Neural progenitor cell (in vitro differentiated cells): ENCODE measurements around the gene BOD1L1. TPM values are rescaled to one million over a fixed set of nuclear protein-coding genes. Genes with fewer than 3 reads are reported as not detected.
"Not testable (repeated sequence)": the region's sequence is repeated elsewhere in the genome, so short reads cannot be mapped to it uniquely, and the experiment has no call there.

Source experiments
- DNase-seq: peaks from one replicate; pipeline ENCODE4 v3.0.0-alpha.2; 2016; ENCODE audit warnings: low spot score
- H2AFZ ChIP-seq: fragments of 200-600 bp; sonication (generic); replicated peaks from 2 replicates; pipeline ENCODE4 v1.6.1; 2016; ENCODE audit warnings: antibody characterized with exemption
- H3F3A ChIP-seq: fragments of 200-600 bp; sonication (generic); 2 replicates; pipeline ENCODE4 v1.6.1; 2016; ENCODE audit warnings: antibody characterized with exemption, low read depth
- H3K27ac ChIP-seq: fragments of 200-600 bp; sonication (generic); 2 replicates; pipeline ENCODE4 v1.5.1; 2016; ENCODE audit warnings: mild to moderate bottlenecking
- H3K27me3 ChIP-seq: fragments of 200-600 bp; sonication (generic); 2 replicates; pipeline ENCODE4 v1.6.1; 2016; ENCODE audit warnings: mild to moderate bottlenecking, moderate library complexity
- H3K36me3 ChIP-seq: fragments of 200-600 bp; sonication (generic); 2 replicates; pipeline ENCODE4 v1.5.1; 2016
- H3K4me1 ChIP-seq: fragments of 200-600 bp; sonication (generic); 2 replicates; pipeline ENCODE4 v1.6.1; 2016; ENCODE audit warnings: mixed run types
- H3K4me2 ChIP-seq: fragments of 200-600 bp; sonication (generic); 2 replicates; pipeline ENCODE4 v1.6.1; 2016
- H3K4me3 ChIP-seq: fragments of 200-600 bp; sonication (generic); 2 replicates; pipeline ENCODE4 v1.5.1; 2016
- H3K79me2 ChIP-seq: fragments of 200-600 bp; sonication (generic); 2 replicates; pipeline ENCODE4 v1.6.1; 2016; ENCODE audit warnings: low read depth
- H3K9ac ChIP-seq: fragments of 200-600 bp; sonication (generic); 2 replicates; pipeline ENCODE4 v1.6.1; 2016
- H3K9me3 ChIP-seq: fragments of 200-600 bp; sonication (generic); 2 replicates; pipeline ENCODE4 v1.5.1; 2016; ENCODE audit warnings: low read depth
- H4K20me1 ChIP-seq: fragments of 200-600 bp; sonication (generic); 2 replicates; pipeline ENCODE4 v1.6.1; 2016; ENCODE audit warnings: low read depth
- H3K27ac Mint-ChIP-seq: 3 replicates; pipeline ENCODE4 v1.8.0; 2021; ENCODE audit warnings: mixed read lengths
- H3K27me3 Mint-ChIP-seq: 2 replicates; pipeline ENCODE4 v1.8.0; 2022; ENCODE audit warnings: low read depth, mild to moderate bottlenecking, inconsistent platforms, moderate library complexity, mixed read lengths; ENCODE audit not compliant: insufficient read depth
- H3K36me3 Mint-ChIP-seq: 3 replicates; pipeline ENCODE4 v1.8.0; 2021; ENCODE audit warnings: mixed read lengths
- H3K4me1 Mint-ChIP-seq: 3 replicates; pipeline ENCODE4 v1.8.0; 2021; ENCODE audit warnings: mixed read lengths
- H3K4me3 Mint-ChIP-seq: 3 replicates; pipeline ENCODE4 v1.8.0; 2021; ENCODE audit warnings: mild to moderate bottlenecking, moderate library complexity, mixed read lengths
- H3K9me3 Mint-ChIP-seq: 3 replicates; pipeline ENCODE4 v1.8.0; 2020; ENCODE audit warnings: mixed read lengths
- CTCF ChIP-seq: fragments of 200-600 bp; sonication (generic); IDR thresholded peaks from 2 replicates; pipeline ENCODE4 v1.5.1; 2017; ENCODE audit warnings: antibody characterized with exemption, mild to moderate bottlenecking
- EZH2 ChIP-seq: fragments of 200-600 bp; sonication (generic); IDR thresholded peaks from 2 replicates; pipeline ENCODE4 v1.6.1; 2017; ENCODE audit warnings: antibody characterized with exemption, mild to moderate bottlenecking, moderate library complexity
- EZH2phosphoT487 ChIP-seq: fragments of 200-600 bp; sonication (generic); IDR thresholded peaks from 2 replicates; pipeline ENCODE4 v1.6.1; 2017; ENCODE audit warnings: antibody characterized with exemption
- total RNA-seq: library from RNA; depleted of rRNA; stranded (reverse); fragments of >200 nt; gene quantifications from 2 replicates; pipeline ENCODE4 v1.2.3, GENCODE V29; 2015; ENCODE audit warnings: low replicate concordance

The BOD1L1 gene
- total RNA-seq, 1 donor from 2014 or later, result 32.5 TPM

DNA sequence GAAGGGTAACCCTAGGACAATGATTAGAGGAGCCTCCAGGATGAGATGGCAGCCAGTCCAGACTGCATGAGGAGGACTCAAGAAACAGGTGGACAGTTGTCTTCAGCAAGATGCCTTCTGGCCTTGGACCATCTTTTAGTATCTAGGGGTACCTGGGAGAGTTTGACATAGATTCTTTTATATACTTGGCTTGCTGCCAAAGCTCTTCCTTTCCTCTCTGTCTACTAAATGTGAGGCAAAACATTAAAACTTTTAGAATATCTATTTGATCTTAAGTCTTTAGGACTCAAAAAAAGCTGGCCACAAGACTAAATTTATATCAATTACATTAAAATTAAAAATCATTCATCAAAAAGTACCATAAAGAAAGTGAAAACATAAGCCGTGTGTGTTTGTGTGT lies 64.6 kb downstream of the BOD1L1 start:
- H3K27me3 ChIP-seq, result no peaks in the 10 kb centered on the region
- H3K9ac ChIP-seq, result no peak overlapping the region
- Mint-ChIP-seq H3K4me3 (no peak overlapping the region), H3K27me3 (no peaks in the 10 kb centered on the region), H3K36me3 (peaks cover 6% of the 10 kb centered on the region), H3K9me3 (no peaks in the 10 kb centered on the region), H3K4me1 (no peaks in the 10 kb centered on the region), H3K27ac (no peak overlapping the region)
- no peak for TF ChIP-seq EZH2
- no peak for TF ChIP-seq CTCF
- no peak for TF ChIP-seq EZH2phosphoT487
- no peaks in the 10 kb centered on the region for H3F3A ChIP-seq
- no peaks in the 10 kb centered on the region for H3K36me3 ChIP-seq
- no peaks in the 10 kb centered on the region for H4K20me1 ChIP-seq
- H2AFZ ChIP-seq, result no peak overlapping the region
- no peak overlapping the region for H3K27ac ChIP-seq
- H3K4me1 ChIP-seq, result no peaks in the 10 kb centered on the region
- no peaks in the 10 kb centered on the region for H3K79me2 ChIP-seq
- H3K4me3 ChIP-seq, result no peak overlapping the region
- no peaks in the 10 kb centered on the region for H3K9me3 ChIP-seq
- DNase-seq, result no peak
- no peak overlapping the region for H3K4me2 ChIP-seq

- H3K27ac ChIP-seq, result no peak overlapping the region
- H3K4me2 ChIP-seq, result no peak overlapping the region
- no peaks in the 10 kb centered on the region for H3F3A ChIP-seq
- H3K9ac ChIP-seq, result no peak overlapping the region
- Mint-ChIP-seq H3K4me1 (no peaks in the 10 kb centered on the region), H3K36me3 (peaks cover 2% of the 10 kb centered on the region), H3K9me3 (no peaks in the 10 kb centered on the region), H3K27ac (no peak overlapping the region), H3K27me3 (no peaks in the 10 kb centered on the region), H3K4me3 (no peak overlapping the region)
- H3K36me3 ChIP-seq, result no peaks in the 10 kb centered on the region
- H2AFZ ChIP-seq, result no peak overlapping the region
- no peak overlapping the region for H3K4me3 ChIP-seq
- DNase-seq, result no peak
- H3K27me3 ChIP-seq, result no peaks in the 10 kb centered on the region
- no peak for TF ChIP-seq EZH2phosphoT487
- no peak for TF ChIP-seq CTCF
- TF ChIP-seq EZH2, result no peak
- no peaks in the 10 kb centered on the region for H4K20me1 ChIP-seq
- H3K79me2 ChIP-seq, result no peaks in the 10 kb centered on the region
- no peaks in the 10 kb centered on the region for H3K4me1 ChIP-seq
- no peaks in the 10 kb centered on the region for H3K9me3 ChIP-seq
Observed at GRCh38 chr4:13561673-13562072, 65.9 kb downstream of the BOD1L1 start.

DNA sequence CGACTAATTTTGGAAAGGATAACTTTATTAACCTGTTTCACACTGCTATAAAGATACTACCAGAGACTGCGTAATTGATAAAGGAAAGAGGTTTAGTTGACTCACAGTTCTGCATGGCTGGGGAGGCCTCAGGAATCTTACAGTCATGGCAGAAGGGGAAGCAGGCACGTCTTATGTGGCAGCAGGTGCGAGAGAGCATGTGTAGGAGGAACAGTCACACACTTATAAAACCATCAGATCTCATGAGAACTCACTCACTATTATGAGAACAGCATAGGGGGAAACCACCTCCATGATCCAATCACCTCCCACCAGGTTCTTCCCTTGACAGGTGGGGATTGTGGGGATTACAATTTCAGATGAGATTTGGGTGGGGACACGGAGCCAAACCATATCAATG lies 67.4 kb downstream of the BOD1L1 start:
- not testable (repeated sequence) for H3K4me1 ChIP-seq, H3K27me3 ChIP-seq, H3K4me2 ChIP-seq, H3K4me1 Mint-ChIP-seq, H2AFZ ChIP-seq, H3K4me3 ChIP-seq, H3K79me2 ChIP-seq, H3F3A ChIP-seq, H3K27ac Mint-ChIP-seq, H3K27ac ChIP-seq, H3K36me3 Mint-ChIP-seq, DNase-seq, H3K9me3 ChIP-seq, H3K27me3 Mint-ChIP-seq, H4K20me1 ChIP-seq, H3K9ac ChIP-seq, H3K4me3 Mint-ChIP-seq, H3K36me3 ChIP-seq, H3K9me3 Mint-ChIP-seq

- Histone ChIP-seq H4K20me1 (no peaks in the 10 kb centered on the region), H3K4me2 (no peak overlapping the region), H3K79me2 (no peaks in the 10 kb centered on the region), H3K9ac (no peak overlapping the region), H3K4me3 (no peak overlapping the region), H3F3A (no peaks in the 10 kb centered on the region), H3K4me1 (no peaks in the 10 kb centered on the region), H3K9me3 (no peaks in the 10 kb centered on the region), H3K36me3 (no peaks in the 10 kb centered on the region), H3K27ac (no peak overlapping the region), H3K27me3 (no peaks in the 10 kb centered on the region), H2AFZ (no peak overlapping the region)
- Mint-ChIP-seq H3K4me1 (no peaks in the 10 kb centered on the region), H3K9me3 (no peaks in the 10 kb centered on the region), H3K4me3 (no peak overlapping the region), H3K27ac (no peak overlapping the region), H3K36me3 (no peaks in the 10 kb centered on the region), H3K27me3 (no peaks in the 10 kb centered on the region)
- no peak for TF ChIP-seq EZH2phosphoT487
- TF ChIP-seq CTCF, result no peak
- no peak for TF ChIP-seq EZH2
- DNase-seq, result no peak
Observed at GRCh38 chr4:13559413-13559812, 68.1 kb downstream of the BOD1L1 start.
